ENCODE results near the gene RAB7A. TPM values are rescaled to one million over a fixed set of nuclear protein-coding genes. Genes with fewer than 3 reads are reported as not detected.
A peak's percentile ranks its signal among the peaks of the same experiment; 100 is the strongest.

The RAB7A gene
- total and polyA plus RNA-seq, 2 of the 4 experiments (the other 2 are of a cell fraction), result 57.0 to 240 TPM

DNA sequence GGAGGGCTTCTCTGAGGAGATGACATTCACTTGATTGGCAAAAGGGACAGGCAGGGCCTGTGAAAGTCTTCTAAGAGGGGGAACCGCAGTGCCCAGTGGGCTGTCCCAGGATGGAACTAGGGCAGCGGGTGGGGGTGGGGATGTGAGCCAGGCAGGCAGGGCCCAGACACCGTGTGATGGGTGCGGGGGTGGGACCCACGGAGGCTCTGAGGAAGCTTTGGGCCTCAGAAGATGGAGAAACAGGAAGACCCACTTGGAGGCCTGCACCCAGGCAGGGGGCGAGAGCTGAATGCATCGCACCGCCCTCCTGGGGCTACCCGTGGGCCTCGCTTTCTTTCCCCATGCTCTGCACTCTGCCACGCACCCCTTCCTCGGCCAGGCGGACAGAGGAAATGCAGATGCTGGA is 120.5 kb downstream of the RAB7A start:
- Histone ChIP-seq H3K9me1 (ENCODE audit: insufficient read depth, low read length) (no peaks in the 10 kb centered on the region), H3K4me2 (ENCODE audit: low read depth, low read length) (no peak overlapping the region), H4K20me1 (ENCODE audit: insufficient read depth, low read length) (no peaks in the 10 kb centered on the region), H2BK20ac (ENCODE audit: low read depth, low read length) (no peak overlapping the region), H3K4me1 (ENCODE audit: control insufficient read depth, insufficient read depth, low read length) (peaks cover 6% of the 10 kb centered on the region; the same call in 1 of the 2 replicates), H3K4ac (ENCODE audit: low read depth, low read length) (no peak overlapping the region), H3K27ac (ENCODE audit: insufficient read depth, low read length) (no peak overlapping the region), H3K18ac (ENCODE audit: low read depth, low read length) (no peak overlapping the region), H2BK15ac (ENCODE audit: low read depth, low read length) (no peak overlapping the region), H3K27me3 (ENCODE audit: control insufficient read depth, insufficient read depth, low read length) (no peaks in the 10 kb centered on the region), H3K36me3 (ENCODE audit: control insufficient read depth, insufficient read depth, low read length) (no peaks in the 10 kb centered on the region), H3K9ac (ENCODE audit: low read depth, low read length) (peak overlapping the region; percentile 37; the same call in 1 of the 2 replicates), H3K9me3 (ENCODE audit: control insufficient read depth, insufficient read depth, low read length) (no peaks in the 10 kb centered on the region), H4K91ac (ENCODE audit: insufficient read depth, low read depth, low read length) (peak overlapping the region; percentile 11; the same call in 1 of the 2 replicates), H2AFZ (replicated peaks; ENCODE audit: low read length, poor library complexity) (peak overlapping the region; percentile 96), H2BK5ac (ENCODE audit: low read depth, low read length, poor library complexity, severe bottlenecking) (no peak overlapping the region), H2BK120ac (ENCODE audit: low read depth, low read length) (no peak overlapping the region), H2AK9ac (replicated peaks; ENCODE audit: low read depth, low read length, poor library complexity) (no peak overlapping the region), H2AK5ac (ENCODE audit: low read depth, low read length) (no peak overlapping the region), H3K79me1 (ENCODE audit: low read depth in 1 of 2, low read length in 2 of 2) (no peaks in the 10 kb centered on the region), H3K14ac (replicated peaks; ENCODE audit: low read depth, low read length) (no peak overlapping the region), H3K23ac (ENCODE audit: low read depth, low read length) (no peak overlapping the region), H3K56ac (ENCODE audit: extremely low read depth, insufficient read depth, low read length) (no peak overlapping the region), H4K5ac (ENCODE audit: low read depth, low read length) (no peak overlapping the region), H4K8ac (ENCODE audit: low read depth in 2 of 2, low read length in 2 of 2) (peak overlapping the region; percentile 60 to 78; a peak in 2 of 4 replicates), H3K4me3 (ENCODE audit: insufficient read depth, low read depth, low read length) (no peak overlapping the region)
- in situ Hi-C loops (cut with MboI; ENCODE audit: low sequenced_read_pairs), result no loop called here
- CTCF ChIA-PET, result interaction anchor here (1.2 kb wide), 1 partner anchor 166 kb away, joined by 10 read pairs; no protein-coding TSS in a partner anchor
- ATAC-seq (ENCODE audit: low read depth), result no peak
- POLR2A ChIA-PET (ENCODE audit: unreplicated experiment), result no interaction called here
- 100% methylated on average over 2 of the region's 13 CpGs; no CpG with 5 or more reads in 1 of the 2 experiments for WGBS, 2 experiments (ENCODE audit: extremely low coverage in 2 of 2, insufficient read length in 1 of 2)
- no peak for DNase-seq
- BruUV-seq (replicated peaks), result no TSS peak
- TF ChIP-seq CEBPB (IDR thresholded peaks at IDR 0.05; ENCODE audit: low read depth, low read length) (no peak), CHD1 (IDR thresholded peaks at IDR 0.05; ENCODE audit: low read depth, low read length) (no peak)
- dilution Hi-C loops (cut with HindIII; ENCODE audit: low sequenced_read_pairs, unreplicated experiment), result no loop called here
- intact Hi-C loops (cut with micrococcal nuclease), result loop anchor here (1.0 kb wide), 2 partner anchors 166 to 229 kb away; no protein-coding TSS in a partner anchor
